A549 (cell line): ENCODE data around the gene TMPRSS4. TPM values are rescaled to one million over a fixed set of nuclear protein-coding genes. Genes with fewer than 3 reads are reported as not detected.

Source experiments
- ATAC-seq, 2 experiments: fragments of 200-7000 bp in 1 of 2; fragments of >200 bp in 1 of 2; cut with Nextera tagmentation in 1 of 2; cut with Tn5 transposase in 1 of 2; 3 replicates each; pipeline versions ENCODE4 v1.8.0 to v1.9.1; 2018 to 2020; ENCODE audit warnings: mild to moderate bottlenecking in 1 of 2, moderate library complexity in 1 of 2
- CTCF ChIA-PET: fragments of 300-600 bp; sonication (Branson Sonifier 250); formaldehyde crosslinking; extraction: SDS; loops from one replicate; lab custom pipeline; 2021; ENCODE audit warnings: antibody characterized with exemption, inconsistent platforms; lab: Yijun Ruan, JAX
- POLR2A ChIA-PET: fragments of 350-600 bp; formaldehyde crosslinking; extraction: SDS; loops from one replicate; lab custom pipeline; 2021; ENCODE audit warnings: antibody characterized with exemption, inconsistent platforms; lab: Yijun Ruan, JAX
- DNase-seq, 2 experiments: peaks; one replicate each; pipeline versions ENCODE4 v3.0.0 to v3.0.0-alpha.2; 2011 to 2016; ENCODE audit warnings: low read depth in 1 of 2, low spot score in 1 of 2
- FAIRE-seq: peaks from 2 replicates; lab custom pipeline; 2011; peaks lifted over from hg19 to GRCh38; lab: Jason Lieb, UNC
- H3K27ac ChIP-seq, 2 experiments: fragments of >200 bp; sonication (Bioruptor Twin); formaldehyde crosslinking; 3 replicates each; pipeline ENCODE4 v1.5.1; 2016 to 2017
- H3K4me1 ChIP-seq: fragments of >200 bp; sonication (Bioruptor Twin); formaldehyde crosslinking; 3 replicates; pipeline ENCODE4 v1.6.1; 2016
- H3K4me2 ChIP-seq: fragments of >200 bp; sonication (Bioruptor Twin); formaldehyde crosslinking; 3 replicates; pipeline ENCODE4 v1.6.1; 2016
- H3K4me3 ChIP-seq: fragments of >200 bp; sonication (Bioruptor Twin); formaldehyde crosslinking; 3 replicates; pipeline ENCODE4 v1.5.1; 2016
- H3K9me3 ChIP-seq: fragments of >200 bp; sonication (Bioruptor Twin); formaldehyde crosslinking; 3 replicates; pipeline ENCODE4 v1.6.1; 2016
- ATOH8 ChIP-seq: fragments of 250-450 bp; sonication (Bioruptor Pico); IDR thresholded peaks from 2 replicates; pipeline ENCODE4 v1.5.0; 2020; ENCODE audit warnings: low read depth, mild to moderate bottlenecking, moderate library complexity
- BHLHE40 ChIP-seq: IDR thresholded peaks from 2 replicates; pipeline ENCODE4 v1.6.1; 2012; ENCODE audit warnings: low read depth, low read length, inconsistent platforms
- CBX8 ChIP-seq: fragments of 200-600 bp; sonication (generic); IDR thresholded peaks from 2 replicates; pipeline ENCODE4 v1.6.1; 2016
- CEBPB ChIP-seq, 2 experiments: fragments of >200 bp in 1 of 2; sonication (Bioruptor Twin) in 1 of 2; formaldehyde crosslinking in 1 of 2; IDR thresholded peaks; 2 replicates each; pipeline ENCODE4 v1.6.1; 2012 to 2016
- CHD4 ChIP-seq: fragments of 200-600 bp; sonication (generic); IDR thresholded peaks from 2 replicates; pipeline ENCODE4 v1.6.1; 2016; ENCODE audit warnings: antibody characterized with exemption, mild to moderate bottlenecking, borderline replicate concordance
- E2F6 ChIP-seq: IDR thresholded peaks from 2 replicates; pipeline ENCODE4 v1.6.1; 2012; ENCODE audit warnings: low read depth, borderline replicate concordance
- EHMT2 ChIP-seq: fragments of 200-600 bp; sonication (generic); IDR thresholded peaks from 2 replicates; pipeline ENCODE4 v1.6.1; 2016; ENCODE audit warnings: antibody characterized with exemption, low read depth, mild to moderate bottlenecking, moderate library complexity
- ELK1 ChIP-seq: fragments of 150-350 bp; IDR thresholded peaks from 2 replicates; pipeline ENCODE4 v1.6.1; 2014; ENCODE audit warnings: low read depth, mild to moderate bottlenecking, low read length
- FOSB ChIP-seq: fragments of 250-450 bp; sonication (Bioruptor Pico); IDR thresholded peaks from 2 replicates; pipeline ENCODE4 v1.5.0; 2020; ENCODE audit warnings: mild to moderate bottlenecking, moderate library complexity
- FOXS1 ChIP-seq: fragments of 250-450 bp; sonication (Bioruptor Pico); IDR thresholded peaks from 2 replicates; pipeline ENCODE4 v1.5.0; 2020; ENCODE audit warnings: mild to moderate bottlenecking, moderate library complexity
- GATA3 ChIP-seq: IDR thresholded peaks from 2 replicates; pipeline ENCODE4 v1.6.1; 2012; ENCODE audit warnings: borderline replicate concordance
- HDAC2 ChIP-seq: fragments of 200-600 bp; sonication (generic); IDR thresholded peaks from 2 replicates; pipeline ENCODE4 v1.6.1; 2016
- HES2 ChIP-seq: fragments of >200 bp; sonication (Bioruptor Twin); formaldehyde crosslinking; IDR thresholded peaks from 2 replicates; pipeline ENCODE4 v1.6.1; 2016
- HEYL ChIP-seq: fragments of 250-450 bp; sonication (Bioruptor Pico); IDR thresholded peaks from 2 replicates; pipeline ENCODE4 v1.8.0; 2021; ENCODE audit warnings: mild to moderate bottlenecking, moderate library complexity
- HOXA7 ChIP-seq: fragments of 250-450 bp; sonication (Bioruptor Pico); IDR thresholded peaks from 2 replicates; pipeline ENCODE4 v1.5.0; 2020; ENCODE audit warnings: mild to moderate bottlenecking, moderate library complexity
- HOXB5 ChIP-seq: fragments of 250-450 bp; sonication (Bioruptor Pico); IDR thresholded peaks from 2 replicates; pipeline ENCODE4 v1.5.0; 2020; ENCODE audit warnings: mild to moderate bottlenecking, moderate library complexity
- KDM5A ChIP-seq: fragments of 200-600 bp; sonication (generic); IDR thresholded peaks from 2 replicates; pipeline ENCODE4 v1.6.1; 2016; ENCODE audit warnings: antibody characterized with exemption, mild to moderate bottlenecking
- NFE2L2 ChIP-seq: fragments of 150-350 bp; conservative IDR thresholded peaks from 2 replicates; pipeline ENCODE4 v1.6.1; 2014; ENCODE audit warnings: low read length
- PBX3 ChIP-seq: IDR thresholded peaks from 2 replicates; pipeline ENCODE4 v1.6.1; 2012
- PHF8 ChIP-seq: fragments of 200-600 bp; sonication (generic); IDR thresholded peaks from 2 replicates; pipeline ENCODE4 v1.6.1; 2016; ENCODE audit warnings: low read depth, mild to moderate bottlenecking, antibody characterized with exemption, moderate library complexity, borderline replicate concordance
- POLR2A ChIP-seq: IDR thresholded peaks from 2 replicates; pipeline ENCODE4 v1.6.1; 2012; ENCODE audit warnings: mild to moderate bottlenecking, low read length
- POLR2AphosphoS2 ChIP-seq: conservative IDR thresholded peaks from 2 replicates; pipeline ENCODE4 v1.6.1; 2012; ENCODE audit warnings: low read length, improper control_type of control experiment, inconsistent platforms
- RCOR1 ChIP-seq: fragments of 150-350 bp; IDR thresholded peaks from 2 replicates; pipeline ENCODE4 v1.6.1; 2014; ENCODE audit warnings: antibody characterized with exemption, low read length, low read depth
- REST ChIP-seq: fragments of 200-600 bp; sonication (generic); IDR thresholded peaks from 2 replicates; pipeline ENCODE4 v1.6.1; 2016; ENCODE audit warnings: antibody characterized with exemption, mild to moderate bottlenecking, moderate library complexity
- RFX5 ChIP-seq: fragments of 450-650 bp; IDR thresholded peaks from 2 replicates; pipeline ENCODE4 v1.7.1; 2014; ENCODE audit warnings: antibody characterized with exemption, mild to moderate bottlenecking, moderate library complexity
- SREBF2 ChIP-seq: fragments of 450-650 bp; IDR thresholded peaks from 2 replicates; pipeline ENCODE4 v1.6.1; 2014; ENCODE audit warnings: mild to moderate bottlenecking, moderate library complexity
- ZNF302 ChIP-seq: fragments of 250-450 bp; sonication (Bioruptor Pico); IDR thresholded peaks from 2 replicates; pipeline ENCODE4 v1.9.0; 2021; ENCODE audit warnings: inconsistent platforms, mild to moderate bottlenecking, moderate library complexity
- WGBS: methylation state at CpG from one replicate; pipeline ENCODE4 v1.1.6; 2017; ENCODE audit errors: missing lambda C conversion rate; 5-methylcytosine and 5-hydroxymethylcytosine counted together
- polyA plus RNA-seq, 4 experiments: library from polyadenylated mRNA; depleted of rRNA in 3 of 4; stranded (reverse); fragments of >200 nt; fragmentation: RNase III in 1 of 4; extraction: RNeasy Plus Mini Kit Qiagen cat#74134 plus additional on column Dnase treatment in 1 of 4; gene quantifications; 2 replicates in 3 of 4; 3 replicates in 1 of 4; pipeline ENCODE4 v1.2.3, GENCODE V29; 2011 to 2017

TMPRSS4 gene
- polyA plus RNA-seq, 2 of the 4 experiments (the other 2 are of a cell fraction), result not detected

- no peak overlapping the region for H3K27ac ChIP-seq
- no peaks in the 10 kb centered on the region for H3K4me1 ChIP-seq
- no peak overlapping the region for H3K4me2 ChIP-seq
- 0% methylated on average over 1 of the region's 1 CpG for WGBS
- TF ChIP-seq CEBPB (IDR thresholded peaks at IDR 0.05), result no peak
- no peak for TF ChIP-seq E2F6
- TF ChIP-seq CBX8, result no peak
- no peak for TF ChIP-seq FOSB
- no peak for TF ChIP-seq SREBF2
- no peak for TF ChIP-seq ZNF302 (CRISPR knock-in tag)
- no peak for TF ChIP-seq EHMT2
- no peak for TF ChIP-seq HOXA7 (CRISPR knock-in tag)
- no peak for TF ChIP-seq REST
- no peak for TF ChIP-seq HEYL
- TF ChIP-seq RFX5, result no peak
- no peak for TF ChIP-seq RCOR1
- TF ChIP-seq BHLHE40, result no peak
- no peak for TF ChIP-seq PBX3
- TF ChIP-seq GATA3, result no peak
- TF ChIP-seq POLR2A, result no peak
- TF ChIP-seq CHD4, result no peak
- DNase-seq (no peak), FAIRE-seq (no peak), ATAC-seq (no peak)
- no peak overlapping the region for H3K4me3 ChIP-seq
- CTCF ChIA-PET, result no interaction called here
- H3K9me3 ChIP-seq, result no peaks in the 10 kb centered on the region
- POLR2A ChIA-PET, result no interaction called here
Observed at GRCh38 chr11:118114266-118114665, 37.4 kb downstream of the TMPRSS4 start.

- DNase-seq (no peak), FAIRE-seq (no peak), ATAC-seq (no peak)
- CTCF ChIA-PET, result no interaction called here
- POLR2A ChIA-PET, result no interaction called here
- Histone ChIP-seq H3K4me3 (no peak overlapping the region), H3K9me3 (no peaks in the 10 kb centered on the region), H3K4me1 (no peaks in the 10 kb centered on the region), H3K4me2 (no peak overlapping the region), H3K27ac (no peak overlapping the region)
- WGBS, result 70% methylated on average over 7 of the region's 7 CpGs
- TF ChIP-seq HOXB5 (CRISPR knock-in tag) (no peak), HDAC2 (no peak), POLR2A (no peak), RCOR1 (no peak)
- TF ChIP-seq, all 56 proteins: peak for 0
Observed at GRCh38 chr11:118115048-118115447, 38.2 kb downstream of the TMPRSS4 start.

GRCh38 chr11:118117790-118118601 is 41.1 kb downstream of the TMPRSS4 start:
- 0 out of 6 replicates have a peak, but pooled peaks of 1 of the 2 experiments have one; percentile 24 for ATAC-seq
- Histone ChIP-seq H3K4me2 (no peak overlapping the region), H3K4me3 (no peak overlapping the region), H3K9me3 (no peaks in the 10 kb centered on the region), H3K4me1 (no peaks in the 10 kb centered on the region), H3K27ac (no peak overlapping the region)
- ChIA-PET POLR2A (no interaction called here), CTCF (interaction anchor here (1.0 kb wide), 1 partner anchor 27 kb away, joined by 3 read pairs; no protein-coding TSS in a partner anchor)
- no peak for FAIRE-seq
- no peak for DNase-seq
- 38% methylated on average over 9 of the region's 9 CpGs for WGBS
- no peak for TF ChIP-seq PHF8
- TF ChIP-seq HES2, result no peak
- no peak for TF ChIP-seq POLR2AphosphoS2
- TF ChIP-seq ATOH8, result no peak
- TF ChIP-seq ELK1, result no peak
- TF ChIP-seq CHD4, result no peak
- TF ChIP-seq RFX5, result no peak
- TF ChIP-seq HOXA7 (CRISPR knock-in tag), result no peak
- no peak for TF ChIP-seq KDM5A
- no peak for TF ChIP-seq FOXS1 (CRISPR knock-in tag)
- TF ChIP-seq CBX8, result no peak
- TF ChIP-seq NFE2L2, result no peak
- no peak for TF ChIP-seq FOSB
